Activated CD4-positive, alpha-beta T cell treated with anti-CD3 and anti-CD28 coated beads, Interleukin-2, Interleukin-4, amounts not matched to agents 100 ng/mL and 50 ng/mL, durations not matched to agents 16 hours and 8 hours (primary cell): ENCODE results near the gene COL15A1.
A peak's percentile ranks its signal among the peaks of the same experiment; 100 is the strongest.

Experiments used
- DNase-seq: peaks from one replicate; pipeline ENCODE4 v3.0.0-alpha.2; 2020; ENCODE audit warnings: low spot score

COL15A1 gene

GRCh38 chr9:99108131-99108530 is 164.4 kb downstream of the COL15A1 start:
- no peak for DNase-seq

DNA sequence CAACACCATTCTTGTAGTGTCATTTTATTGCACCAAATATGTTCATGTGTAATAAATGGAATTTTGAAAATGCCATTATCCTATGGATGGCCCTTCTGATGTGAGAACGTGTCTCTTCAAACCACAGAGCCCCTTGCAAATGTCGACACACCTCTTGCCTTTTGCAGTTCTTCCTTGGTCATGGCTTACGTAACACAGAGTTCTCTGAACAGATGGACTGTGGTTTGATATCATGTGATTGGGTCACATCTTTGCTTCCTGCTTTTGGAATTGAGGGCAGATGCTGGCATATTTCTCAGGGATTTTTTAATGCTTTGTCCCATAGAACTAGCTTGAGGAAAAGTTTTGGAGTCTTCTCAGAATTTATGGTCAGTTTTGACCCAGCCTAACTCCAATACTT is 165.8 kb downstream of the COL15A1 start:
- no peak for DNase-seq

GRCh38 chr9:99112750-99113413 is 169.2 kb downstream of the COL15A1 start:
- DNase-seq = peak; percentile 28

DNA sequence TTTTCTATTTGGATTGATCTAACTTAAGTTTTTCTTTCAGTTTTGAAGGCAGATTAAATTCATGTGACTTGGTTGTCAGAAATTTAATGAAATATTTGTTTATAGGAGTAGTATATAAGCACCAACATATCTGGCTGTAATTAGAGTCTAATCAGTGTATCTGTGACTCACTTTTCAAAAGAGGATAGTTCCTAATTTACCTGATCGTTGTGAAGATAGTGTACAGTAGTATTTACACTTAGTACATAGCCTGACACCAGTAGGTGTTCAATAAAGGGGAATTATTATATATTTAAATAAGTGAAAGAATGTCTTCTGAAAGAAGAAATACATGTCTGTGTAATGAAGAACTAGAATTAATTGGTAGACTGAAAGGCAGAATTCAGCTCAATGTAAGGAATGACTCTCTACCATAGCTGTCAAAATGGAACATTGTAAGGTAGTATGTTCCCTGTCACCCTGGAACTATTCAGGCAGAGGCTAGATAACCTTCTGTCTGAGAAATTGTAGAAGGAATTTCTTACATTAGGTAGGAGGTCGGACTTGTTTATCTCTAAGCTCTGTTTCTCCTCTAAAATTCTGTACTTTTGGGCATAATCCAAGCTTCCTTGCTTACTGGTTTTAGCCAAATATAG is 169.8 kb downstream of the COL15A1 start:
- no peak for DNase-seq

DNA sequence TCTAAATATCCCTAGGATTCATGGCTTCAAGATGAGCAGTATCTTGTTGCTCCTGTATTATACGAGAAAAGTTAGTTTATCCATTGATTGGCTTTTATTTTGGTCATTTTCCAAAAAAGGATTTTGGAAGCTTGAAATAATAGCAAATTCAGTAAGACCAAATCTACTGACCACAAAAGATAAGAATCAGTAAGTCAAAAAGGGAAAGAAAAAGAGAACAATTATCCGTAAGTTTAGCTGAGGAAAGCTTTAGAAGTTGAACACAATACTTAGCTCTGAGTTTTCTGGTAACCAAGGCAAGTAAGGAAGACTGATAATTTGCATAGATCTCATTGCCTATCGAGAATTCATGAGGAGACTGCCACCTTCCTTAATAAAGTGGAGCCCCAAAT is 170.3 kb downstream of the COL15A1 start:
- no peak for DNase-seq

- DNase-seq = no peak
Observed at GRCh38 chr9:99114846-99115500, 171.3 kb downstream of the COL15A1 start.

DNA sequence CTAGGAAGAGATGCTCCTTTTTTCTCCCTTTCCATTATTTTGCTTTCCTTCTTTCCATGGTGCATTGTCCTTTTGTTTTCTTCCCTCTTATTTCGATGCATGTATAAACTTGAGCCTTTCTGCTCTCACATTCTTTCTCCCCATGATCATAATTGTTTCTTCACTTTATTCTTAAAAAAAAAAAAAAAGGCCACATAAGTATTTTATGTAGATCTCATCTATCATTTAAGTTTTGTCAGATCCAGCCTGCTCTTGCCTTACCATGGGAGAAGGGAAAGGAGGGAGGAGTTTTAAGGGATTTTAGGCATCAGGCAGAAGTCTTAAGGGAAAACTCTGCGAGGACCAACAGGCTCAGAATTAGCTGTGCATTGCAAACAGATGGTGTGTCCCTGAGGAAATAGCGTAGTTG is 172.3 kb downstream of the COL15A1 start:
- no peak for DNase-seq

- DNase-seq = peak; percentile 81
Observed at GRCh38 chr9:99118782-99119466, 175.2 kb downstream of the COL15A1 start.

- DNase-seq = no peak
Observed at GRCh38 chr9:99119976-99120655, 176.4 kb downstream of the COL15A1 start.
